HG03175 (cell line): ENCODE results near the gene PRDM16.

Source experiments
- ATAC-seq: cut with Tn5 transposase; IDR thresholded peaks from one replicate; pipeline ENCODE4 v1.9.1; 2021; ENCODE audit warnings: mild to moderate bottlenecking, moderate library complexity; ENCODE audit not compliant: unreplicated experiment

Gene PRDM16

GRCh38 chr1:3067671-3068563 lies 1.1 kb upstream of the PRDM16 start:
- no peak for ATAC-seq

GRCh38 chr1:3069491-3070308 lies 697 bp downstream of the PRDM16 start:
- ATAC-seq = no peak

- no peak for ATAC-seq
These were observed 1.3 kb downstream of the PRDM16 start for GRCh38 chr1:3070309-3070643.

- no peak for ATAC-seq
These were observed 1.9 kb downstream of the PRDM16 start for GRCh38 chr1:3070644-3071564.

GRCh38 chr1:3071565-3072390 lies 2.8 kb downstream of the PRDM16 start:
- no peak for ATAC-seq

GRCh38 chr1:3072391-3073185 lies 3.6 kb downstream of the PRDM16 start:
- no peak for ATAC-seq

GRCh38 chr1:3073186-3073488 lies 4.1 kb downstream of the PRDM16 start:
- no peak for ATAC-seq

GRCh38 chr1:3073489-3074296 lies 4.7 kb downstream of the PRDM16 start:
- no peak for ATAC-seq

GRCh38 chr1:3074297-3074741 lies 5.3 kb downstream of the PRDM16 start:
- ATAC-seq = no peak

GRCh38 chr1:3074800-3075199 lies 5.8 kb downstream of the PRDM16 start:
- no peak for ATAC-seq

- no peak for ATAC-seq
These were observed 6.8 kb downstream of the PRDM16 start for GRCh38 chr1:3075666-3076362.

- ATAC-seq = no peak
These were observed 7.3 kb downstream of the PRDM16 start for GRCh38 chr1:3076363-3076740.

GRCh38 chr1:3077081-3077480 lies 8.1 kb downstream of the PRDM16 start:
- ATAC-seq = no peak

GRCh38 chr1:3077561-3077960 lies 8.6 kb downstream of the PRDM16 start:
- ATAC-seq = no peak

- ATAC-seq = no peak
These were observed 9.4 kb downstream of the PRDM16 start for GRCh38 chr1:3078430-3078861.

- ATAC-seq = no peak
These were observed 9.9 kb downstream of the PRDM16 start for GRCh38 chr1:3078871-3079270.

GRCh38 chr1:3079381-3080052 lies 10.5 kb downstream of the PRDM16 start:
- ATAC-seq = no peak
